HL-60/S4 (cell line): ENCODE measurements around the gene APP.
"Not testable (repeated sequence)": the region's sequence is repeated elsewhere in the genome, so short reads cannot be mapped to it uniquely, and the experiment has no call there.

Experiments
- in situ Hi-C: fragments of 300-500 bp; cut with MboI; formaldehyde crosslinking; loops from 2 replicates; pipeline ENCODE4 v1.14.3; 2022; ENCODE audit warnings: low sequenced_read_pairs

Gene APP

DNA sequence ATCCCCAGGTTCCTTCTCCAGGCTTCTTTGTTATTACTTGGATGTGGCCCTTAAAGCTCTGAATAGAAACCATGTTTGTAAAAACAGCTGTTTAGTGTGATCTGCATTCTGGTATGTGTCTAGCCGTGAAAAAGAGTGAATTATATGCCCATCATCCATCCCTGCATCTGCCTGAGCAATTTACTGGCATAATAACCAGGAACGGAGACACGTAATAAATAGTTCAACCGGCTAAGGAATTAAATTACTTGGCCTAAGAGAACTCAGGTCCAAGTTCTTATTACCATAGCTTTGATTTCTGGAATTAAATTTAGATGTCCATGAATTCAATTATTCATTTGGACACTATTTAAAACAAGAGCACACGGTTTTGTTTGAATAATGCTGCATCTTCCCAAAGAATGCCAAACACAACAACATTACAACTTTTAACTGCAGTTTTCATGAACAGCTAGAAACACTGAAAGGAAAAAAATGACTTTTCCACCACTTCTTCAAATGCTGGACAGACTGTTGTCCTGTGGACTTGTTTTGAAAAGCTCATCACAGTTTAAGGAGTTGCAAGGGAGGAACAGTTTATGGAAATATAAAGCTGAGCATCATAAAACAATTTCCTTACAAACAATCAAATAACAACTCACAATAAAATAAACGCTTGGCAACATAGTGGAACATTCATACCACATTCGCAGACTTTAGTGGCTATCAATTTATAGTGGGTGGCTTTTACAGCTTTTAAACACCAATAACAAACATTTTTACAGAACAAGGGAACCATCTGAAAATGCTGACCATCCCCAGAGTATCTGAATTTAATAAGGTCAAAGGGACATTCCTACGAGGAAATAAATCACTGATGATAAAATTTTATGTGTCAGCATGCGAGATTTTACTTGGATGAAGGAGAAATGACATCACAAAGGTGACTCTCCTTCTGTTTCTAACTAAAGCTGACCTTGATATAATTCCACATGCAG, 144.7 kb downstream of the APP start:
- in situ Hi-C loops: no loop called here

DNA sequence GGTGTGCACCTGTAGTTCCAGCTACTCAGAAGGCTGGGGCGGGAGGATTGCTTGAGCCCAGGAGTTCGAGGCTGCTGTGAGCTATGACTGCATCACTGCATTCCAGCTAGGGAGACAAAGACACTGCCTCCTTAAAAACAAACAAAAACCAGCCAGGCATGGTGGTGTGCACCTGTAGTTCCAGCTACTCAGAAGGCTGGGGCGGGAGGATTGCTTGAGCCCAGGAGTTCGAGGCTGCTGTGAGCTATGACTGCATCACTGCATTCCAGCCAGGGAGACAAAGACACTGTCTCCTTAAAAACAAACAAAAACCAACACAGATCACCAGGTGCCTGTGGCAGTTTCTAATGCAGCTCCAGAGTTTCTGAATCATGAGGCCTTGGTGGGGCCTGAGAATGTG, 147.2 kb downstream of the APP start:
- in situ Hi-C loops: not testable (repeated sequence)

DNA sequence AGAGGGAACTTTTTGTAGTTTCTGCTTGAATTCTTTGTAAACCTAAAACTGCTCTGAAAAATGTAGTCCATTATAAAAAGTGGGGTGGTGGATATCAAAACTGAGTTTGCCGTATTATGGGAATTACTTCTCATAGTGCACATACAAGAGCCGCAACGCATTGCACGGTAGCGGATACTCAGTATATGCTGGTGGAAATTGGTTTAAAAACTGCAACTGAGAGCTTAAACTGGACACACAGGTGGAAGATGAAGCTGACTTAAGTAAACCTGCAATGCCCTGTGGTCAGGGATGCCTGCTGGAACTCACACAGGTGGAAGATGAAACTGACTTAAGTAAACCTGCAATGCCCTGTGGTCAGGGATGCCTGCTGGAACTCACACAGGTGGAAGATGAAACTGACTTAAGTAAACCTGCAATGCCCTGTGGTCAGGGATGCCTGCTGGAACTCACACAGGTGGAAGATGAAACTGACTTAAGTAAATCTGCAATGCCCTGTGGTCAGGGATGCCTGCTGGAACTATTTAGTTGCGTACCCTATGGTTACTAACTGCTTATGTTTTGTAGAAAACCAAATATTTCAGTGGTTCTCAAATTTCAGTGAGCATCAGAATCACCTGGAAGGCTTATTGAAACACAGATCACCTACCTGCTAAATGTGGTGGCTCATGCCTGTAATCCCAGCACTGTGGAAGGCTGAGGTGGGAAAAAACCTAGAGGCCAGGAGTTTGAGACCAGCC, 147.8 kb downstream of the APP start:
- in situ Hi-C loops: not testable (repeated sequence)

DNA sequence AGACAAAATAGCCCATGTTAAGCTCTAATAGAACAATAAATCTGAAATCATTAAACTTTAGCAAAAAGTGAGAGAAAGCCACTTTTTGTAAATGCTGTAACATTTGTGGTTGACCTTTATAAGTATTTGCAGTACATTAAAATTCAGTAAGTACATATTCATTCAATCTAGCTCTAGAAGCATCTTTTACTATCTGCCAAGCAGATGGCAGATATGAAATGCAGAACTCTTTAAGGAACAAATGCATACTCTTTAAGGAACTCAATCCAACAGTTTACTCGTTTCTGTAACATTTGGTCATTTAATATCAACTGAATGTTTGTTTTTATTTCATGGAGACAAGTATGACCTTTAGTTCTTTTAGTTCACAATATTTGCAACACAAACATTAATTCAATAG, 150.1 kb downstream of the APP start:
- in situ Hi-C loops: no loop called here

DNA sequence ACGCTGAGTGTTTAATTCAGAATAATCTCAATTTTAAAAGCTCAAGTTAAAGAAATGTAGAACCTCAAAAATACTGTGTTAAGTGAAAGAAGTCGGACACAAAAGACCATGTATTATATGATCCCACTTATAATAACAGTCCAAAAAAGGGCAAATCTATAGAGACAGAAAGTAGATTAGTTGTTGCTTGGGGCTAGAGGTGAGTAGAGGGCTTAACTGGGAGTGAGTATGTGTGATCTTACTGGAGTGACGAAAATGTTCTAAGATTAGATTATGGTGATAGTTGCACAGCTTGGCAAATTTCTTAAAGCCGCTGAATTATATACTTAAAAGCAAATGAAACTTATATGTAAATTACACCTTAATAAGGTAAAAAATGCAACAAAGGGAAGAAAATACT, 150.5 kb downstream of the APP start:
- in situ Hi-C loops: no loop called here

DNA sequence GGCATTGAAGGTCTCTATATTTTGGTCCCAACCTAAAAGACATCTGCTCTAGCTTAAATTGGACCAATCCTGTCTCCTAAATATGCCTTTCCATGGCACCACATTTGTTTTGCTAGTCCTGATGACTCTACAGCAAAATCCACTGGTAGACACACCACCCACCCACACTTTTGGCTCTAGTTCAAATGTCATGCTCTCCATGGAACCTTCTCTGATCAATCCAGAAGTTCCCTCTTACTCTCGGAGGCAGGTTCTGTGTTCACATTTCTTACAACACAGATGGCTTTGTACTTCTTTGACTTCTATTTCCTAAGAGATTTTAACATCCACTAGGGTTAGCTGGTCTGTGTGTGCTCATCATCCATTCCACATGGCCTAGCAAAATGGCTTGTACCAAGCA, 151.3 kb downstream of the APP start:
- in situ Hi-C loops: no loop called here

DNA sequence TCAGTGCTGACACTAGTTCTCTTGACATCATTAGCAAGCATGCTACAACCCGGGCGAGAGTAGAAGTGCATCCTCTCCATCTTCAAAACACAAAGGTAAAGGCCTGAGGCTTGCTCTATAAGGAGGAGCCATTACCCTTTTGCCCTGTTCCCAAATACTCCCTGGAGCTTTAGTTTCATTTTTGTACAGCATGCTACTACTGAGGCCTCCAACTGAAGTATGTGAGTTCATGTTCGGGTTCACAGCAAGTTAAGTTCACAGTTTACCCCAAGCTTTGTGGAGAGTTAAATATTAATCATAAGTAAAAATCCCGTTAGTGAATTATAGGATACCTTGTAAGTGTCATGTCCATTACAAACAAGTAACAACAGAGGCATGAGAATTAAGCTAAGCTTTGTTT, 156.6 kb downstream of the APP start:
- in situ Hi-C loops: no loop called here

DNA sequence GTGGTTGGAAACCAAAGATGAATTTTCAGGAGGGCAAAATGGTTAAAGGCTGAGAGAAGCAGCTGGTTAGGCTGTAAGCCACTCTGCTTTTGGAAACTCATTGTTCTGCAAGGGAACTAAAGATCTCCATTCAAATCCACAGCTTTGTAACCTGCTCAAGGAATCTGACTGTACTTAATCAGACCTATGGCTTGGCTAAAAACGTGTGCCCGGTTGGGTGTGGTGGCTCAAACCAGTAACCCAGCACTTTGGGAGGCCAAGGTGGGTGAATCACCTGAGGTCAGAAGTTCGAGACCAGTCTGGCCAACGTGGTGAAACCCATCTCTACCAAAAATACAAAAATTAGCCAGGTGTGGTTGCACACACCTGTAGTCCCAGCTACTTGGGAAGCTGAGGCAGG, 158.1 kb downstream of the APP start:
- in situ Hi-C loops: not testable (repeated sequence)

DNA sequence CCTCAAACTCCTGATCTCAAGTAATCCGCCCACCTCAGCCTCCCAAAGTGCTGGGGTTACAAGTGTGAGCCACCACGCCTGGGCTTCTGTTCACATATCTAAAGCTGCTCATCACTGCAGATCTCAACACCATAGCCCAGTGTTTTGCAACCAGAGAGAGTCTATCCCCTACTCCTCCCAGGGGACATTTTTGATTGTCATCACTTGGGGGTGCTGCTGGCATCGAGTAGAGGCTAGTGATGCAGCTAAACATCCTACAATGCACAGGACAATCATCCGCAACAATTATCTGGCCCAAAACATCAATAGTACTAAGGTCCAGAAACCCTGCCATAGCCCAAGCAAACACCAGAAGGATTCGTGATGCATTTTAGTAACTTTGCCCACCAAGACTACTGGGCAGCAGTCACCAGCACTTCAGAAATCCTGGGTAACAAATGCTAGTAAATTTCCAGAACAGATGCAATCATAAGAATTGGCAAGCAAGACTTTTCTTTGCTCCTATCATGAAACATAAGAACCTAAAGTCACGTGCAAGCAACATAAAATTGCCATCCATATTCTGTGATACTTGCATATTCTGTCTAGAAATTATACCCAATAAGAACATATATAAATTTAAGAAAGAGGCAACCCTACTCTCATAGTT, 159.2 kb downstream of the APP start:
- in situ Hi-C loops: no loop called here

DNA sequence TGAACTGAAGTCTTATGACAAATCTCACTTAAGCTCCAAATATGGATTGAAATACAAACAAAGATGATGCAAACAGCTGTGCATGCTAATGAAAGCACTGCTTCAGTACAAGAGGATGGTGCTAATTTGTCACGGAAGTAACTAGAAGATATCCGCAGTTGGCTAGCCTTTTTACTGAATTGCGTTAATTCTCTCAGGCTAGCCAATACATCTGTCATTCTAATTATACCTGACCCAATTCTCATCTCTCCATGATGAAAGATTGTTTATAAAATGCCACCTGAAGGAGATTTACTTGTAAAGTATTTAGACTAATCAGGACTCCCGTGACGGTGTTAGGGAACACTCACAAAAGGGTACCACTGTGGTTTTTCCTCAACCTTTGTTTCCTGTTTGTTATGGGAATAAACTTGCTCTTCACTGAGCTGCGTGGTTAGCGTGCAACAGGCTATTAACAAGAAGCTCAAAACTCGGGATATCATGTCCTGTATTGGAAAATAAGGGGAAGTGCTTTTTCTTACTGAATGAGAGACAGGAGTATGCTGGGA, 162.5 kb downstream of the APP start:
- in situ Hi-C loops: no loop called here

DNA sequence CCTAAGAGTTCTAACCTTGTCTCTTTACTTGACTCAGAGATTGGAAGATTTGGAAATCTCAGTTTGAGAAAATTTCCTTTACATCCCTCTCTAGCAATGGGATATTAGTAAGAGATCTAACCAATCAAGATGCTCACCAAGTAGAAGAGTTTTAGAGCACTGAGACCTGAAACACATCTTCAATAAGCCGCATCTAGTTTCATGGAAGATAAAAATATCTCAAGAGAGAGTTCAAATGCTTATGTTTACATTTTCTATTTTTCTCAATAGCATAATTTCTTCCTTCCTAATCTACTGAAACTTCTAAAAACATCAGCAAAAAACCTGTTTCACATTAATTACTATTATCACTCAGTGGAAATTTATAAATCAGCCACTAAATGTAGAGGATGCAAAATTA, 165.1 kb downstream of the APP start:
- in situ Hi-C loops: no loop called here

DNA sequence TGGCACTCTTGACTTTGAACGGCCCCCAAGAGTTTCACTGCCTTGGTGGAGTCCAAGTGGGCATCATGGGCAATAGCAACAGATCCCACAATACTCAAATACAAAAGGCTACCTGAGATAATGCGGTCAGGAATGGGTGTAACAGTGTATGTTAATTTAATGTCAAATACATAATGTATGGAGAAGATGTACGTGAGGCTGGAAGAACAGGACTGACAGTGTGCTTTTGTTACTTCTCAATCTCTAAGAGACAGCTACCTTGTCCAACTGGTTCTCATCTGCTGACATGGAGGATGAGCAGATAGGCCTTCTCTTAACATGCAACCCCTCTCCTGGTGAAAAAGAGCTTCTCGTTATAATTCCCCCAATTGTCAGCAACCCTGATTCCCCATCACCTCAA, 167.2 kb downstream of the APP start:
- in situ Hi-C loops: no loop called here

DNA sequence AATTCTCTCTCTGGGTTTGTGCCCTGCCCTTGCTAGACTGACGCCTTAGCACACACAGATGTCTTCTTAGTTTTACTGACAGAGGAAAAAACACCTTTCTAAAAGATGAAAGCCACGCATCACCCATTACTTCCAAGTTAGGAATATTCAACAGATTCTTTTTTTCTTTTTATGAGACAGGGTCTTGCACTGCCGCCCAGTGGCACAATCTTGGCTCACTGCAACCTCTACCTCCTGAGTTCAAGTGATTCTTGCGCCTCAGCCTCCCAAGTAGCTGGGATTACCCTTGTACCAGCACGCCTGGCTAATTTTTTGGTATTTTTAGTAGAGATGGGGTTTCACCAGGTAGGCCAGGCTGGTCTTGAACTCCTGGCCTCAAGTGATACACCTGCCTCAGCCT, 169.2 kb downstream of the APP start:
- in situ Hi-C loops: no loop called here

DNA sequence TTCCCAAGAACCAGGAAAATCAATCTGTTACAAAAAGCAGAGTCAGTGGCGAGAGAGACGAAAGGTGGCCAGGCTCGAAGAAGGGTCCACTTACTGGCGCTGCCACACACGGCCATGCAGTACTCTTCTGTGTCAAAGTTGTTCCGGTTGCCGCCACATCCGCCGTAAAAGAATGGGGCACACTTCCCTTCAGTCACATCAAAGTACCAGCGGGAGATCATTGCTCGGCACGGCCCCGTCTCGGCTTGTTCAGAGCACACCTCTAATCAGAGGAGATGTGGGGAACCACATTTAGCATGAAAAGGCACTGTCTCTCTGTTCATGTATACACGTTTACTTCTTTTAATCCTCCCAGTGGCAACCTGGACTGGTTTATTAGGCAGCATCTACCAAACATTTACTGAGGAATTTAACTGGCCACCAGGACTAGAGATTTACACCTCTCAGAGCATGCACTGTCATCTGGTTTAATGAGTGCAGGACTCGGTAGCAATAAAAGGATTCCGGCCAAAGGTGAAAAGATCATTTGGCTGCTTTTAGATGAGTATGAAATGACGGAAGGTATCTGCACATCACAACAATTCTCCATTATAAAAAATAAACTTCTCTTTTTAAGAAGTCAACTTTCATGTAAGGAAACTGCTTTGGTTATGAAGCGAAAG, 170.5 kb downstream of the APP start:
- in situ Hi-C loops: no loop called here

DNA sequence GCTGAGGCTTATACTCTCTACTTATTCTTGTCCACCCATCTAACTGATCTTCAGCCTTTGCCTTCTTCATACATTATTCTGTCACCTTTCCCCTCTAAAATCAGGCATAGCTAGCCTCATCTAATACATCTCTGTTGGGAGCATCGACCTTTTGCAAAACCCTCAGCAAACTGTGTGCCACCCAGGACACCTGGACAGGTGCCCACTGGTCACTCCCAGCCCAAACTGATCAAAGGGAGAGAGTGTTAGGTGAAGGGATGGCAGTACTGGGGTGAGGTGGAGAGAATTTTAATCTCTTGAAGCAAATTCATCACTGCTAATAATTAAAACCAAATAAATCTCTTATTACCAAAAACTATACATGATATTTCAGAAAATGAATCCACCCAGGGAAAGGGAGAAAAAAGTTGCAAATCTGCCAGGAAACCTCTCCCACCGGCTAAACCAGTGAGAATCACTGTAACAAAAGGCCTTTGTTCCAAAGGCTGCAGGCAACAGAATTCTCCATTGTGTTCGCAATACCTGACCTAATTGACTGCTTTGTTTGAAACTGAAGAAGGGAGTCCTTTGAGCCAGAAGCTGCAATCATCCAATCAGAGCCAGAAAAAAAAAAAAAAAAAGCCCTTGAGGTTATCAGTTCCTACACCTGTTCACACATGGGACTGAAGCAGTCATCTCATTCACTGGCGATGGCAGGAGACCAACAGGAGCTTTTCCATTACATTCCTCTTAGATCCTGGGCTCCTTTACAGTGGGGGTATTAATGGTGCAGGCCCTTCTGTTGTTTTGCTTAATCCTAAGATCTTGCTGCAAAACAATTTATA, 172.6 kb downstream of the APP start:
- in situ Hi-C loops: no loop called here

DNA sequence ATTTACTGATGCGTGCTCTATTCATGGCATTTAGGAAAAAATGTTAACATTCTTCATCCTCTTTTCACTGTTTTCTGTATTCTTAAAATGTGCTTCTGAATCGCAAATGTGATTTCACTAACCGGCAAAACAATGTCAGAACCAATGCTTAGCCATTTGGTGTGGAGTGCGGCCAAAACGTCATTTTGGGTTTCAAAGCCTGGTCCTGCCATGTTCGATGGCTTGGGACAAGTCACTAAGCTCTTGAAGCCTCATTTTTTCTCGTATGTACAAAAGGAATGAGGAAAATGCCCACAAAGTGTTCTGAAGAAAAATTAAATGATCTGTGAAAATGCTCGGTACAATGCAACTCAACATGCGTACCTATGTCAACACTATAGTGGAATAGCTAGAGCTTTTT, 175.3 kb downstream of the APP start:
- in situ Hi-C loops: no loop called here

DNA sequence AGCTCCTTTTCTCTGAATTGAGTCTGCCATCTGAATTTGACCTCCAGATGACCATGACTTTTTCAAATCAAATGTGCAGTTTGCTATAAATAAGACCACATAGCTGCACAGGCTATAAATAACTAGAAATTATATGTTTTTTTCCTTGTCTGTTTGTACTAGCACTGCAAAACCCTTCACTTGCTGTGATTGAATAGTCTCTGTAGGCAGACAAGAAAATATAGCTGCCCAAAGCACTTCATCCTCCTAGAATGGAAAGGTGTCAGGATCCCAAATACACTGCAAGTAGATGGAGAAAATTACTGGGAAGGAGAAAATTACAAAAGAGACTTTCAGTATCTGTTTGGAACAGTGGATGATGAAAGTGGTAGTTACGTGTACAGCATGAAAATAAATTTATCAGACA, 175.8 kb downstream of the APP start:
- in situ Hi-C loops: no loop called here

DNA sequence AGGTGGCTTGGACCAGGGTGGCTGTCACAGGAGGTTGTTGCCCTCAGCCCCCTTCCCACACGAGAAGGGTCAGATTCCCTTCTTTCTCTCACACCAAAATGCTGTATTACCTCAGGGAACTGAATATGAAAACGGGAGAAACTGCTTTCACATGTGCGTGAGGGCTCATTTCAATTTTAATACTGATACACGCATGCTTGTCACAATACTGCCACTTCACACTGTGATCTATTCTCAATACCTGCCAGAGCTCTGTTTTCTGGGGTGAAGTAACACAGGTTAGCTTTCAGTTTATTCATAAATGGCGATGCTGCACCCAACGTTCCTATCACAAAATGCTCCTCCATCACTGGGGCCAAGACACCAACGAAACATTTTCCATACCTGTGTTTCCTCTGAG, 181.8 kb downstream of the APP start:
- in situ Hi-C loops: no loop called here

DNA sequence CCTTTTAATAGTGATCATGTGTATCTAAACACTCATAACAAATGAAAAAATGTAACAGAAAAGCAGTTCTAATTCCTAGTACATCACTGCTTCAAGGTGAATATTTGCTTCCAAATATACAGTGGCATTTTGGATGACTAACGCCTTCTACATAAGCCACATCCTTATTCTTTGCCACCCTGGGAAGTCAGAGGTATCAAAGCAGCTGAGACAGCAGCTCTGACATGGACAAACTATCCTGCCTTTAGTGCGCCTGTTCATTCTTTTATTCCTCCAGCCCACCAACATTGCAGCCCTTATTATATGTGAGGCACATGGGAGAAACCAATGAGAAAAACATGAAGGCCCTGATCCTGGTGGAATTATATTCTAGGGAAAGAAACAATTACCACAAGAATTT, 183.0 kb downstream of the APP start:
- in situ Hi-C loops: no loop called here

DNA sequence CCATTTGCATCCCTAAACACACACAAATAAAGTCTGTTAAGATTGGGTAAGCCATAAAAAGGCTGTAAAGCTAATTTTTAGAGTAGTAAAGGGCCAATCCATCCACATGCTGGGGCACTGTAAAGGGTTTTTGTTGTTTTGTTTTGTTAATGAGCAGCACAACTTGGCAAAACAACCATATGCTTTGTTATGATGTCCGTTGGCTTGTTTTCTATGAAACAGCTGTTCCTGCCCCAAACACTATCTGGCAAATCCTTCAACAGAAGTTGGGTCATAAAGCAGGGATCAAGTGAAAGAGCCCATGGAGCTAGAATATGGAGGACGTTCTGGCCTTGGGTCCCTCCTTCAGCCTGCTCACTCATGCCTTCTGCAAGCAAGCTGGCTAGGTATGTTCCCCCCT, 183.6 kb downstream of the APP start:
- in situ Hi-C loops: no loop called here
